Skeletal muscle satellite cell (primary cell): ENCODE results near the gene LRRC4B.

ENCODE experiments used
- H3K27me3 ChIP-seq: 2 replicates; pipeline ENCODE4 v1.7.0; 2013; ENCODE audit warnings: low read length; ENCODE audit not compliant: control insufficient read depth, insufficient read depth
- H3K36me3 ChIP-seq: 2 replicates; pipeline ENCODE4 v1.7.0; 2013; ENCODE audit warnings: mild to moderate bottlenecking, control low read depth, low read length; ENCODE audit not compliant: insufficient read depth
- H3K4me1 ChIP-seq: 2 replicates; pipeline ENCODE4 v1.7.0; 2013; ENCODE audit warnings: low read length; ENCODE audit not compliant: control insufficient read depth, insufficient read depth
- H3K4me2 ChIP-seq: 2 replicates; pipeline ENCODE4 v1.7.0; 2013; ENCODE audit warnings: mild to moderate bottlenecking, low read length
- H3K4me3 ChIP-seq: 2 replicates; pipeline ENCODE4 v1.7.0; 2013; ENCODE audit warnings: low read length
- H3K9ac ChIP-seq: 2 replicates; pipeline ENCODE4 v1.7.0; 2013; ENCODE audit warnings: mild to moderate bottlenecking, low read depth, low read length, moderate library complexity
- H3K9me3 ChIP-seq: replicated peaks from 2 replicates; pipeline ENCODE4 v1.7.0; 2013; ENCODE audit warnings: mild to moderate bottlenecking, control low read depth, low read length

The LRRC4B gene

DNA sequence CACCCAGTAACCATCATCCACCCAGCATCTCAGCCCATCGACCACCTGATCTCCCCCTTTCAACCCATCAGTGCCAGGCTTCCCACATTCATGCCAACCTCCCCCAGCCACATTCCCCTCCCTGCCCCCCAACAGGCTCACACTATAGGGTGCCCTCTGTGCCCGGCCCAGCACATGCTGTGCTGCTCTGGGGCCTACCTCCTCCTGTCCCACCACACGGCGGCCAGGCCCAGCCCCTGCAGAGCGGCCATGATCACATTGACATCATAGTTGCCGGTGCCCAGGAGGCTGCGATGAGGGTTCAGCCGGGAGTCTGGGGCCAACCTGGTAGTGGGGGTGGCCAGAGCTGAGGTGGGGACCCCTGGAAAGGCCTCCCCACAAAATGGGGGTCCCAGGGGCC, 60.9 kb downstream of the LRRC4B start:
- no peaks in the 10 kb centered on the region for H3K9me3 ChIP-seq
- H3K4me3 ChIP-seq, result no peak overlapping the region
- no peaks in the 10 kb centered on the region for H3K27me3 ChIP-seq
- H3K9ac ChIP-seq, result no peak overlapping the region
- H3K4me2 ChIP-seq, result no peak overlapping the region
- H3K4me1 ChIP-seq, result peaks cover 7% of the 10 kb centered on the region
- H3K36me3 ChIP-seq, result no peaks in the 10 kb centered on the region

DNA sequence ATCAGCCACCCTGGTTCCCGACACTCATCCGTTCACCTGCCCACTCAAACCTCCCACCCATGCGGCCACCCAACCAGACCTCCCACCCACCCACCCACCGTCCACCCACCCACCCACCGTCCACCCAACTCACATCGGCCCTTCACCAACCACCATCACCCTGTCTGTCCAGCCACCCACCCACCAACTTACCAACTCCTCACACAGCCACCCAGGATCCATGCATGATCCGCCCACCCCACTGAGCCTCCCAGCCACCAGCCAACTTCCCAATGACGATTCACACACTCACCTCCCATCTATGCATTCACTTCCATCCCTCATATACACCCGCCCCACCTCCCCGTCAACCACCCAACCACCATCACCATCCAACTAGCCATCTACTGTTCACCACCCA, 61.5 kb downstream of the LRRC4B start:
- peaks cover under 1% of the 10 kb centered on the region for H3K27me3 ChIP-seq
- H3K36me3 ChIP-seq, result no peaks in the 10 kb centered on the region
- H3K4me2 ChIP-seq, result no peak overlapping the region
- H3K9me3 ChIP-seq, result no peaks in the 10 kb centered on the region
- peaks cover 7% of the 10 kb centered on the region for H3K4me1 ChIP-seq
- no peak overlapping the region for H3K4me3 ChIP-seq
- H3K9ac ChIP-seq, result no peak overlapping the region

DNA sequence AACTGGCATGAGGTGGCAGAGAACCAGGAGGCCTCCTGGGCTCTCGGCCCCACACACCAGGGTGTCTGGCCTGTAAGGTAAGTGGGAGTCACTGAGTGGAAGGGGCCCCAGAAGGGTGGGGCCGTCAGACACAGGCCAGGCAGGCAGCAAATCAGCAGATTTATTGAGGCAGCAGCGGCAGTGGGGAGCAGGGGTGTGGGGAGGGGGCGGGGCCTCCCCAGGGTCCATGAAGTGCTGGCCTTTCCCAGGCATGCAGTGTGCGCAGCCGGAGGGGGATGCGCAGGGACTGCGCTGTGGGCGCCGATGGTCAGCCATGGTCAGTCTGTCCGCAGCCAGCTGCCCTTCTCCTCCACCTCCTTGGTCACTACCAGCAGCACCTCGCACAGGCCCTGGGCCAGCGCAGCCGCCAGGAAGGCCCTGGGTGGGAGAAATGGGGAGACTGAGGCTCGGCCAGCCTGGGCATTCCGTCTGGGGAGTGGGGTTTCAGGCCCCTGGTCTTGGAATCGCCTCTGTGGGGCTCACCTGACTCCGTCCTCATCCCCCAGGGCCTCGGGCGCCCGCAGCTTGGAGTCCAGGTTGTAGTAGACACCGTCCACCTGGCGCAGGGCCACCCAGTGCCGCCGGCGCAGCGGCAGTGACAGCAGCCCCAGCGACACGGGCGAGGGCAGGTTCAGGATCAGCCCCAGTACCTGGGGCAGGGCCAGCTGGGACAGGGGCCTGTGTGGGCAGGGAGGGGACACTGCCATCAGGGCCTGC, 62.2 kb downstream of the LRRC4B start:
- peaks cover 7% of the 10 kb centered on the region for H3K4me1 ChIP-seq
- no peak overlapping the region for H3K4me3 ChIP-seq
- H3K36me3 ChIP-seq, result no peaks in the 10 kb centered on the region
- no peaks in the 10 kb centered on the region for H3K9me3 ChIP-seq
- H3K4me2 ChIP-seq, result no peak overlapping the region
- H3K27me3 ChIP-seq, result peaks cover 7% of the 10 kb centered on the region
- no peak overlapping the region for H3K9ac ChIP-seq

DNA sequence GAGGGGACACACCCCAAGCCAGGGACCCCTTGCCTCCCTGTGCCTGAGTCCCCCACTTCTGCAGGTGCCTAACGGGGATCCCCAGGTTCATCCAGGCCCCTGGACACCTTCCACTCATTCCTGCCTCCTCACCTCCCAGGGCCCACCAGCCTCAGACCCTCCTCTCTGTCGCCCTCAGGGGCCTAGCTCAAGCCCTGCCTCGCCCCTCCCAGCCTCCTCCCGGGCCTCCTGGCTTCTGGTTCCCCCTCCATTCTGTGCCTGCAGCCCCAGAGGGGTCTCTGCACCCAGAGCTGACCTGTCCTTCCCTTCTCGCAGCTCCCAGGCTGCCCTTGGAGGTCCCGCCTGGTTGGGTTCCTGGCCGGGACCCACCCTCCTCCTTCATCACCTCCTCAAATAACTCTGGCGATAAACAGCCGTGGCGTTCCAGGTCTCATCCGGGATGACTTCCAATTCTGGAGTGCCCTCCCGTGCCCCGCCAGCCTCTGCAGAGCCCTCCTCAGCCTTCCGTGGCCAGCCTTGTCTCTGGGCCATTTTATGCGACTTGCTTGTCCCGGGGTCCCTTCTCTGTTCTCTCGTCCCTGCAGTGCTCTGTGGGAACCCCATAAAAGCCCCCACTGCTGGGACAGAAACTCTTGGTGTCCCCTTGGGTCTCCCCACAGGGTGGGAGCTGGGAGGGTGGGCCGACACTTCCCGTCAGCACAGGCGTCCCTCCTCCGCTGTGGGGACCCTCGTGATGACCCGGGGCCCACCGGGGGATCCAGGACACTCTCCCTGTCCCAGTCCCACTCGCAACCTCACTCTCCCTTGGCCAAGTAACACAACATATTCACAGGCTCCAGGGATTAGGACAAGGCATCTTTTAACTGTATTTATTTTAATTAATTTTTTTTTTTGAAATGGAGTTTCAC, 66.4 kb downstream of the LRRC4B start:
- Histone ChIP-seq H3K27me3 (peaks cover 39% of the 10 kb centered on the region), H3K9me3 (no peaks in the 10 kb centered on the region), H3K36me3 (no peaks in the 10 kb centered on the region), H3K4me1 (no peaks in the 10 kb centered on the region), H3K4me3 (no peak overlapping the region), H3K4me2 (no peak overlapping the region), H3K9ac (no peak overlapping the region)

DNA sequence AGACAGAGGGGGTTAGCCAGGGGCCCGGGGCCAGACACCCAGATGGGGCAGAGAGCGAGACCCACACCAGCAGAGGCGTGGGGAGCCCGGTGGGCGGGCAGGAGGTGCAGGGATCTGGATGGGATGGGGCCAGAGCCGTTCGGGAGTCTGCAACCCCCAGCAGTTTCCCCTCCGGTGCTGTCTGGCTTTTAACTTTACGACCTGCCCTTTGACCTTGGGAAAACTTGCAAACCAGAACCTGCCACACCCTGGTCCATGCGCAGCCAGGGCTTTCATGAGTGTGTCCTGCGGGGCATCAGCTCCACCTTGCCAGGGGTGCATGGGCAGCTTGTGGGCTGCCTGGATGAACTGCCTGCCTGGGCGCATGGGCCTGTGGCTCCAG, 67.1 kb downstream of the LRRC4B start:
- no peak overlapping the region for H3K4me2 ChIP-seq
- no peaks in the 10 kb centered on the region for H3K4me1 ChIP-seq
- H3K36me3 ChIP-seq, result no peaks in the 10 kb centered on the region
- H3K4me3 ChIP-seq, result no peak overlapping the region
- H3K9ac ChIP-seq, result no peak overlapping the region
- peaks cover 45% of the 10 kb centered on the region for H3K27me3 ChIP-seq
- H3K9me3 ChIP-seq, result no peaks in the 10 kb centered on the region

DNA sequence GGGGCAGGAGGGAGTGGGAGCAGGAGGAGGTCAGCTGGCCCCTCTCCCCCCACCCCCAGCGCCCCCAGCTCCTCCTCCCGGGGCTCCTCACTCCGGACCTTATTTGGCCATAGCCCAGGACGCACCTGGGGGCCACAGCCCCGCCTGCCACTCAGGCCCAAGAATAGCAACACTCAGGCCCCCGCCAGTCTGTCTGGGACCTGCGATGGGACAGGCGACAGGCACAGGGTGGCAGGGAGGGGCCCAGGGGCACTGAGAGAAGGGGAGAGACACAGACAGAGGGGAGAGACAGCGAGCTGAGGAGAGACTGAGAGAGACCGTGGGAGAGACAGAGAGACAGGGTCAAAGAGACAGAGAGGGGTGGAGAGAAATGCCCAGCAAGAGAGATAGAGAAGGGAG, 67.5 kb downstream of the LRRC4B start:
- Histone ChIP-seq H3K4me3 (no peak overlapping the region), H3K4me2 (no peak overlapping the region), H3K9ac (no peak overlapping the region), H3K36me3 (no peaks in the 10 kb centered on the region), H3K4me1 (no peaks in the 10 kb centered on the region), H3K27me3 (peaks cover 46% of the 10 kb centered on the region), H3K9me3 (no peaks in the 10 kb centered on the region)

DNA sequence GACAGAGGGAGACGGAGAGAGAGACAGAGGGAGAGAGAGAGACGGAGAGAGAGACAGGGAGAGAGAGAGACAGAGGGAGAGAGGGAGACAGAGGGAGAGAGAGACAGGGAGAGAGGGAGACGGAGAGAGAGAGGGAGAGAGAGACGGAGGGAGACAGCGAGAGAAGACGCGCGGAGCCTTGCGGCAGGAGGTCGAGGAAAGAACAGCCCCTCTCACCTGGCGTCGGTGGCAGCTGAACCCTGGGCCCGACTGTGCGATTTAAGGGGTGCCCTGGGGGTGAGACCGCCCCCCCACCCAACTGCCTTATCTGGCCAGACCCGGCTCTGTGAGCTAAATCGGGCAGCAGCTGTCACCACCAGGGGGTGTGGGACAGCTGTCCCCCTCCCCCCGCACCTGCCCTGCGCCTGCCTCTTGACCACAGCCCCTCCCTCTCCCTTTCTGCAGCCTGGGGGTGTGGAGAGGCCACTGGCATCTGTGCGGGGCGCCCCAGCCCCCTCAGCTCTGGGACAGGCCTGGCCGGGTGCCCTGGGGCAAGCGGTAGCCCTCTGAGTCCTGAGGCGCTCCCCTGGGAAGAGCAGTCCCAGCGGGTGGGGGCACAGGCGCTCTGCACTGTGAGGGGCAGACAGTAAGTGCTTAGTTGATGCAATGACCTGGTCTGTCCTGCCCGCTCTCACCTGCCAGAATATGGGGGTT, 68.0 kb downstream of the LRRC4B start:
- Histone ChIP-seq H3K4me2 (no peak overlapping the region), H3K27me3 (peaks cover 49% of the 10 kb centered on the region), H3K9ac (no peak overlapping the region), H3K4me1 (no peaks in the 10 kb centered on the region), H3K9me3 (no peaks in the 10 kb centered on the region), H3K36me3 (no peaks in the 10 kb centered on the region), H3K4me3 (no peak overlapping the region)

DNA sequence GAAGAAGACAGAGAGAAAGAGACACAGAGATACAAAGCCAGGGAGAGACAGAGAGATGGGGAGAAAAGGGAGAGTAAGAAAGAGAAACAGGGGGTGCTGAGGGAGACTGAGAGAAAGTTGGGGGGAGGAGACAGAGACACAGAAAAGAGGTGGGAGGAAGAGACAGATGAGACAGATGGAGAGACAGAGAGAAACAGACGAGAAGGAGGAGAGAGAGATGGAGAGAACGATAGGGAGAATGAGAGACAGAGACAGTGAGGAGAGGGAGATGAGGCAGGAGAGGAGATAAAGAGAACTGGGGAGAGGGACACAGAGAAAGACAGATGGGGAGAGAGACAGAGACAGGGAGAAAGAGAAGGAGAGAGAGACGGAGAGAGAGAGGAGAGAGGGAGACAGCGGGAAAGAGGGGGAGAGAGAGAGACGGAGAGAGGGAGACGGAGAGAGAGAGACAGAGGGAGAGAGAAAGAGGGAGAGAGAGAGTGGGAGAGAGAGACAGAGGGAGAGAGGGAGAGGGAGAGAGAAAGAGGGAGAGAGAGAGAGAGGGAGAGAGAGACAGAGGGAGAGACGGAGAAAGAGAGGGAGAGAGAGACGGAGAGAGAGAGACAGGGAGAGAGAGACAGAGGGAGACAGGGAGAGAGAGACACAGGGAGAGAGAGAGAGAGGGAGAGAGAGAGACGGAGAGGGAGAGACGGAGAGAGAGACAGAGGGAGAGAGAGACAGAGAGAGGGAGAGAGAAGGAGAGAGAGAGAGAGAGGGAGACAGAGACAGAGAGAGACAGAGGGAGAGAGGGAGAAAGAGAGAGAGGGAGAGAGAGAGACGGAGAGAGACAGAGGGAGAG, 69.8 kb downstream of the LRRC4B start:
- Histone ChIP-seq H3K9ac (no peak overlapping the region), H3K4me2 (no peak overlapping the region), H3K9me3 (no peaks in the 10 kb centered on the region), H3K27me3 (peaks cover 60% of the 10 kb centered on the region), H3K4me3 (no peak overlapping the region), H3K4me1 (no peaks in the 10 kb centered on the region), H3K36me3 (no peaks in the 10 kb centered on the region)

DNA sequence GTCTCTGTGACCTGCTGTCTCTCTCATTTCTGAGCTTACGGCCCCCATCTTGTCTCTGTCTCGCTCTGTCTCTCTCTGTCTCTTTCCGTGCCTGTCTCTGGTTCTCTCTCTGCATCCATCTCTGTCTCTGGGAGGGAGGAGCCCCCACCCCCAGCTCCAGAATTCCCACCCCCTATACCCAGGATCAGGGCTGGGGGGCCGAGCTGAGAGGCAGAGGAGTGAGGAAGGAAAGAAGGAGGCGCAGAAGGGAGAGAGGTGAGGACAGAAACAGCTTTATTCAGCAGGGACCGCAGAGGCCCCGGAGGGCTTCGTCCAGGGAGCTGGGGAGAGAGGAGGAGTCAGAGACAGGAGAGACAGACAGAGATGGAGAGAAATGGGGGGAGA, 71.2 kb downstream of the LRRC4B start:
- no peaks in the 10 kb centered on the region for H3K36me3 ChIP-seq
- H3K27me3 ChIP-seq, result peaks cover 69% of the 10 kb centered on the region
- H3K4me1 ChIP-seq, result no peaks in the 10 kb centered on the region
- H3K9ac ChIP-seq, result no peak overlapping the region
- H3K4me2 ChIP-seq, result no peak overlapping the region
- H3K4me3 ChIP-seq, result no peak overlapping the region
- no peaks in the 10 kb centered on the region for H3K9me3 ChIP-seq

DNA sequence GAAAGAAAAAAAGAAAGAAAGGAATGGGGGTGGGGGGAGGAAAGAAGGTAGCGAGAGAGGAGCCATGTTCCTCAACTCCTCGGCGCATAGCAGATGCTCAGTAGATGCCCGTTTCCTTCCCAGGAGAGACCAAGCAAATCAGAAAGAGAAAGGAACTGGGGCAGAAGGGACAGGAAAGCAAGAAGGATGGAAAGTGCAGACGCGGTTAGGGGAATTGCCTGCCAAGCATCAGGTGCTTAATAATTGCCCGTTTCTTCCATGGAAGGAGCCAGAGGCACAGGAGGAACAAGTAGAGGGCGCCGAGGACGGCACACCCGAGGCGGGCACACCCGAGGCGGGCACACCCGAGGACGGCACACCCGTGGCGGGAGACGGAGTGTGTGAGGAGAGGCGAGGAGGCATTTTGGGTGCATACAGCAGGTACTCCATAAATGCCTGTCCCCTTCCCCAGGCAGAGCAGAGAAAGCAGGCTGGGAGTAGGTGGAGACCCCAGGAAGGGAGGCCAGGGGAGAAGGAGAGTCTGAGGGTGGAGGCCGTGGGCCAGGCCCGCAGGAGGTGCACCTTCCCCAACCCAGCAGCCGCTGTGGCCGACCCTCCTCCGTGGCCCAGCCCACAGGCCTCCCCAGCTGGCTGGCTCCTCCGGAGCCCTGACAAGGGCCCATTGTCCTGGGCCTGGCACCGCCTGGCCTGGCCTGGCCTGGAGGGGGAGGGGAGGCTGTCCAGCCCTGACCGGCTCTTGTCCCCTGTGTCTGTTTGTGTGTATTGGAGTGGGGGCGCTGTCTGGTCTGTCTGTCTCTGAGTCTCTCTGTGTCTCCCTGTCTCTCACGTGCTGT, 71.8 kb downstream of the LRRC4B start:
- no peak overlapping the region for H3K4me3 ChIP-seq
- H3K27me3 ChIP-seq, result peaks cover 72% of the 10 kb centered on the region
- H3K9ac ChIP-seq, result no peak overlapping the region
- no peaks in the 10 kb centered on the region for H3K9me3 ChIP-seq
- H3K4me1 ChIP-seq, result no peaks in the 10 kb centered on the region
- no peak overlapping the region for H3K4me2 ChIP-seq
- H3K36me3 ChIP-seq, result no peaks in the 10 kb centered on the region
